ENCODE measurements around the gene DDX10.

- no peak for TF ChIP-seq CTCF (IDR thresholded peaks at IDR 0.05)
- TF ChIP-seq POLR2A (IDR thresholded peaks at IDR 0.05): no peak
Measured at GRCh38 chr11:108804511-108804910, 139.6 kb downstream of the DDX10 start.

Measured in adrenal gland (tissue), 5 donors.